Heart right ventricle (tissue), 16 donors: ENCODE results near the gene ICAM1. TPM values are rescaled to one million over a fixed set of nuclear protein-coding genes. Genes with fewer than 3 reads are reported as not detected.

ENCODE experiments used
- ATAC-seq, 8 donors: fragments of 200-7000 bp; cut with Tn5 transposase; one replicate each; pipeline ENCODE4 v1.9.1; 2020; ENCODE audit warnings: mild to moderate bottlenecking in 8 of 8, moderate library complexity in 8 of 8, moderate number of reproducible peaks in 1 of 8
- DNase-seq, 2 donors: peaks; one replicate each; pipeline ENCODE4 v3.0.0-alpha.2; 2020
- H3K27ac ChIP-seq, 10 donors: fragments of 200-600 bp; sonication (generic) in 2 of 10; one replicate each; pipeline versions ENCODE4 v1.5.0 to v1.8.0; 2020 to 2022; ENCODE audit warnings: mild to moderate bottlenecking in 3 of 10
- H3K27me3 ChIP-seq, 7 donors: fragments of 200-600 bp; one replicate each; pipeline ENCODE4 v1.8.0; 2021 to 2022; ENCODE audit warnings: mild to moderate bottlenecking in 2 of 7
- H3K36me3 ChIP-seq, 9 donors: fragments of 200-600 bp; sonication (generic) in 1 of 9; one replicate each; pipeline versions ENCODE4 v1.5.0 to v1.8.0; 2020 to 2022; ENCODE audit warnings: mild to moderate bottlenecking in 2 of 9
- H3K4me1 ChIP-seq, 9 donors: fragments of 200-600 bp; sonication (generic) in 1 of 9; one replicate each; pipeline versions ENCODE4 v1.5.0 to v1.8.0; 2020 to 2022; ENCODE audit warnings: mild to moderate bottlenecking in 4 of 9
- H3K4me3 ChIP-seq, 10 donors: fragments of 200-600 bp; sonication (generic) in 2 of 10; one replicate each; pipeline versions ENCODE4 v1.5.0 to v1.8.0; 2020 to 2022; ENCODE audit warnings: mild to moderate bottlenecking in 7 of 10, moderate library complexity in 2 of 10
- H3K9me3 ChIP-seq, 11 donors: fragments of 200-600 bp in 10 of 11; sonication (generic) in 2 of 11; one replicate each; pipeline versions ENCODE4 v1.5.0 to v1.8.0; 2013 to 2022; ENCODE audit warnings: mild to moderate bottlenecking in 2 of 11, control low read depth in 1 of 11, moderate library complexity in 1 of 11
- whole genome bisulfite sequencing, 2 donors: extraction: QIAGEN DNeasy Blood & Tissue Kit; methylation state at CpG; one replicate each; pipeline ENCODE4 v1.1.7; 2013; ENCODE audit warnings: inconsistent platforms in 1 of 2; 5-methylcytosine and 5-hydroxymethylcytosine counted together
- intact Hi-C, 10 donors: fragments of 100-400 bp; cut with DNase I; formaldehyde crosslinking; loops; one replicate each; pipeline versions ENCODE4 v1.11.1 to v1.14.2; 2022
- polyA plus RNA-seq, 2 donors: library from polyadenylated mRNA; stranded (reverse); fragments of 200-250 nt; gene quantifications; one replicate each; pipeline ENCODE4 v1.2.3, GENCODE V29; 2013
- total RNA-seq, 10 donors: library from RNA; stranded (reverse); fragmentation: NEBNext Ultra II Directional in 3 of 10; extraction: Animal tissue kit (Norgen Biotek cat#: 25700) in 3 of 10; gene quantifications; one replicate each; pipeline versions ENCODE4 v1.2.1 to v1.2.4, GENCODE V29; 2021 to 2023
- TF ChIP-seq, protein P1 (sequence below), 9 donors: fragments of 200-600 bp; sonication (generic) in 2 of 9; IDR thresholded peaks; one replicate each; pipeline versions ENCODE4 v1.5.0 to v1.8.0; 2021 to 2022; ENCODE audit warnings: antibody characterized with exemption in 9 of 9, mild to moderate bottlenecking in 5 of 9, moderate library complexity in 1 of 9
- donor health status: Arrhythmogenic right ventricular cardiomyopathy.
- donor health status: ischemic (EF 13 %, LVEDD 7.1; RV severe dilation, severe dysfunction).
- donor health status: healthy with polysubstance abuse.
- donor health status: DM: no; HTN: yes; CAD: no.
- donor health status: DM: no; HTN: no; CAD: no.
- donor health status: ischemic (EF 25% LVEDD 6.9; RV normal size, moderate dysfunction).
- donor health status: ischemic (EF 25% LVEDD 5.7; RV mildly dilated, moderate dysfunction).
- donor health status: healthy.
- donor health status: DM: yes; HTN: yes; CAD: no.
- donor health status: Ischemic cardiomyopathy.
- donor health status: ischemic (EF 35%, LVEDD 5.7; RV mildly dilated, moderate dysfunction).
- donor health status: nonischemic (EF 11% LVEDD 7.7; RV severe dilation, severe dysfunction).
- donor health status: DM: yes; HTN: yes; CAD: no.
- donor health status: PGD.
- donor health status: ischemic (EF 29% LVEDD 5.4; RV normal size, mild dysfunction).
- donor health status: nonischemic (EF 23%, LVEDD 6.1; RV moderate dilation, normal function).

The ICAM1 gene
- total and polyA plus RNA-seq, 12 donors: 3.6 to 66.6 (median 9.3) TPM

DNA sequence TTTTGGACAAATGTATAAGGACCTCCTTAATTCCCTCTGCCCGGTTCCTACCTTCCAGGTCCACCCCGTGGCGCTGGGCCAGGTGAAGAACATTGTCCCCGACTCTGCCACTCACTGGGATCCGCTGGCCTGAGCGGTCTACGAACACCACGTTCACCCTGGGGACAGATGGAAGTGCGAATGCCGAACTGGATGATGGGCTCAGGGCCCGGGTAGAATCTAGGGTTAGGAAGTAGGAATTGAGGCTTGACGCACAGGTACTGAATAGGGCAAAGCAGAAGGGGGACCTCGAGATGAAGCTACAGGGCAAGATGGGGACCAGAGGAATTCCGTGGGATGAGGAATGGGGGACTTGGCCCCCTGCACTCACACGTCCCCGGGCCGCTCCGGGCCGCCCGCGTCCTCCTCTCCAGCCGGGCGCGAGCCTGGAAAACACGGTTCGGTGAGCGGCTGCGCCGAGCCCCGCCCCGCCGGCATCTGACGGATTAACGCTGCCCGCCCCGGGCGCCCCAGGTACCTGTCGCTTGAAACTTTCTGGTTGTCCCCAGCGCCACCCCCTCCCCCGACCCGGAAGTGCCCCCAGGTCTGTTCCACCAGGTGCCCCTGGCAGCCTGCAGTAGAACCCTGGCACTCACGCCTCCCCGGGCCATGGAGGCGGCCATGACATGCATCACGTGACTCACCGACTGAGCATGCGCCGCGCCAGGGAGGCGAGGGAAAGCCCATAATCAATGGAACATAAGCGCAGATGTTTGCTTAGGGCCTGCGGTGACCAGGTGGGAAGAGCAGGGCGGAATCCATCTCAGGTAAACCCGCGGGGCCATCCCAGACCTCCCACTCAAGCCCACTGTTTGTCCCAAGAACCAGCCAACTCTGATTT, 44.7 kb downstream of the ICAM1 start, which contains the start of gene FDX2:
Gene FDX2 (minus strand): TSS at position 681 of the 880 bp plus-strand sequence. CDS start 19 bp downstream, at position 662.
- DNase-seq (peak; percentile 88 to 92), ATAC-seq (peak; percentile 88 to 97 (median 94))
- TF ChIP-seq, protein P1, sequence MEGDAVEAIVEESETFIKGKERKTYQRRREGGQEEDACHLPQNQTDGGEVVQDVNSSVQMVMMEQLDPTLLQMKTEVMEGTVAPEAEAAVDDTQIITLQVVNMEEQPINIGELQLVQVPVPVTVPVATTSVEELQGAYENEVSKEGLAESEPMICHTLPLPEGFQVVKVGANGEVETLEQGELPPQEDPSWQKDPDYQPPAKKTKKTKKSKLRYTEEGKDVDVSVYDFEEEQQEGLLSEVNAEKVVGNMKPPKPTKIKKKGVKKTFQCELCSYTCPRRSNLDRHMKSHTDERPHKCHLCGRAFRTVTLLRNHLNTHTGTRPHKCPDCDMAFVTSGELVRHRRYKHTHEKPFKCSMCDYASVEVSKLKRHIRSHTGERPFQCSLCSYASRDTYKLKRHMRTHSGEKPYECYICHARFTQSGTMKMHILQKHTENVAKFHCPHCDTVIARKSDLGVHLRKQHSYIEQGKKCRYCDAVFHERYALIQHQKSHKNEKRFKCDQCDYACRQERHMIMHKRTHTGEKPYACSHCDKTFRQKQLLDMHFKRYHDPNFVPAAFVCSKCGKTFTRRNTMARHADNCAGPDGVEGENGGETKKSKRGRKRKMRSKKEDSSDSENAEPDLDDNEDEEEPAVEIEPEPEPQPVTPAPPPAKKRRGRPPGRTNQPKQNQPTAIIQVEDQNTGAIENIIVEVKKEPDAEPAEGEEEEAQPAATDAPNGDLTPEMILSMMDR (IDR thresholded peaks at IDR 0.05): no peak
- peaks cover 0 to 62% (median 26%) of the 10 kb centered on the region in 9 donors for H3K36me3 ChIP-seq
- 1% methylated on average over 54 to 55 of the region's 55 CpGs for WGBS, 2 donors
- peak within 1 kb of the TSS in 9 of 10 donors; percentile 30 to 81 (median 66) for H3K27ac ChIP-seq
- intact Hi-C loops: loop anchor here in 3 of 10 donors (1.0 to 5.0 kb wide), 3 partner anchors 17 to 43 kb away; partner anchors contain the start of genes ICAM1 (in 1 of the 3) and ICAM4 (in 1 of the 3)
- H3K4me3 ChIP-seq: peak within 1 kb of the TSS; percentile 61 to 98 (median 90)
- H3K9me3 ChIP-seq: no peaks in the 10 kb centered on the region
- H3K27me3 ChIP-seq: no peaks in the 10 kb centered on the region
- peaks cover 4 to 22% (median 17%) of the 10 kb centered on the region in 9 donors for H3K4me1 ChIP-seq

DNA sequence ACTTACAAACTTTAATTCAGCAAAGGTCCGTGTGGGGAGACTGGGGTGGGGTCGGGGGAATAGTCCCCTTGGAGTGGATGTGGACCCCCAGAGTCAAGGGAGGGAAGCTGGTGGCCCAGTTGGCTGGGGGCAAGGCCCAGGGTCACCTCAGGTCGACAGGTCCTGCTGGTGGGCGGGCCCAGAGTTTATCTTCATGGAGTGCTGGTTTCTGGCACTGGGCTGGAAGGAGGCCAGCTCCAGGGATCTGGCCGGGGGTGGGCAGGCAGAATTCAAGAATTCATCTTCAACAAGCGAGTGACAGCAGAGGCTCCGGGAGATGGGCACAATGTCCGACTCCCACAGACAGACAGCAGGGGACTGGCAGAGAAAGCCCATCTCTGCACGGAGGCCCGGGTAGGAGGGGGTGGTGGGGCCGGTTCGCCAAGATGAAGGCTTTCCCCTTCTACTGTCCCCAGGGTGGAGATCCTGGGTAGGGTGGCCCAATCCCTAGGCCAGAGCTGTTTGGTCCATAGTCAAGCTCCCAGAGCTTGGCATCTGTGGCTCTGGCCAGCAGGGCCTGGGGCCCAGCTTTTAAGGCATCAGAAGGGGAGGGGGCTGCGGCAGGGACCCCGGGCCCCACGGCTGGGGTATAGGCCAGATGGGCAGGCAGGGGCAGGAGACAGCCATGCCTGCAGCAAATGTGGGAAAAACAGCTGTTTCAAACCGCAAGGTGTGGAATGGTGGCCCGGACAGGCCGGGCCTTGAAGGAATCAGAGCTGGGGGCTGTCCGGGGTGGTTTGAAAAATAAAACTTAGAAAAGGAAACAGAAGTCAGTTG, 45.5 kb downstream of the ICAM1 start:
- H3K27ac ChIP-seq: peak overlapping the region in 6 of 10 donors; percentile 63 to 81 (median 72)
- H3K36me3 ChIP-seq: peaks cover 0 to 67% (median 34%) of the 10 kb centered on the region in 9 donors
- peaks cover 4 to 22% (median 17%) of the 10 kb centered on the region in 9 donors for H3K4me1 ChIP-seq
- no peaks in the 10 kb centered on the region for H3K9me3 ChIP-seq
- no peak for DNase-seq
- no peaks in the 10 kb centered on the region for H3K27me3 ChIP-seq
- H3K4me3 ChIP-seq: peak overlapping the region in 7 of 10 donors; percentile 80 to 98 (median 91)
- intact Hi-C loops: loop anchor here in 2 of 10 donors (1.0 to 5.0 kb wide), 2 partner anchors 16 to 44 kb away; partner anchors contain the start of gene ICAM1 (in 1 of the 2)
- TF ChIP-seq, protein P1 (IDR thresholded peaks at IDR 0.05): no peak
- 58 to 62% methylated on average over 19 of the region's 19 CpGs for WGBS, 2 donors
- ATAC-seq: peak in 6 of 8 donors; percentile 13 to 54 (median 29)

DNA sequence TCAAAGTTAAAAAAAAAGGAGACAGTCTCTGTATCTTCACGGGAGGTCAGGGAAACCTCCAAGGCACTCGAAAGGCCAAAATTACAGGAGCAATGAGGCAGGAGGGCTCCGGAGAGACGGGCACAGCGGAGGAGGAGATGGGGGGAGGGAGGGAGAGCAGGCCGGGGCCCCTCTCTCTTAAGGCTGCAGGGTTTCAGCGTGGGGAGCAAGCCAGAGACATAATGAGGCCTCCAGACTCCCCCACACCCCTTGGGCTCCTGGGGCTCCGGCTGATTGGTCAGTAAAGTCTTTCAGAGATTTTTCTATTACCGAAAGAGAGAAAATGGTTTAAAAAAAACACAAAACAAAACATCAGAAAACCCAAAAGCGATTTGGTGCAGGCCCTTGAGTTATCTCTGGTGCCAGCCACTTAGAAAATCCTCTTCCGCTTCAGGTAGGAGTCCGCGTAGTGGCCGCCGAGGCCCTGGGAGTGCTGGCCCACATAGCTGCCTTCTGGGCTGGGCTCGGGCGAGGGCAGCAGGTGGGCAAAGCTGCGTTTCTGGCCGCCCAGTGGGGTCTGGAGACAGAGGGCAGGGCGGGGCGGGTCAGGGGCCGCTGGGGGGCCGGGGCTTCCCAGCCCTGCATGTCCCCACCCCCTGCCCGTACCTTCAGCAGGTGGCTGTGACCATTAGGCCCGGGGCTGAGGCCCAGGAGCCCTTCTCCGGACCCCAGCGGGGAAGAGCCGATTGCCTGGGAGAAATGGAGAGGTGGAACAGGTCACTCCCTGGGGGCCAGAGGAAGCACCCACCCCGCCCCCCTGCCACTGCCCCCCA, 46.3 kb downstream of the ICAM1 start:
- Histone ChIP-seq H3K36me3 (peaks cover 0 to 75% (median 42%) of the 10 kb centered on the region in 9 donors), H3K27ac (no peak overlapping the region), H3K9me3 (no peaks in the 10 kb centered on the region), H3K4me3 (no peak overlapping the region), H3K4me1 (peaks cover 4 to 22% (median 17%) of the 10 kb centered on the region in 9 donors), H3K27me3 (no peaks in the 10 kb centered on the region)
- no peak for DNase-seq
- ATAC-seq: no peak
- 85% methylated on average over 28 to 29 of the region's 29 CpGs for WGBS, 2 donors
- intact Hi-C loops: loop anchor here in 1 of 10 donors (5.0 kb wide), 1 partner anchor 45 kb away; the partner anchor contains the start of gene ICAM1
- TF ChIP-seq, protein P1 (IDR thresholded peaks at IDR 0.05): no peak
